ENCODE measurements around the gene WDR1.

The WDR1 gene

DNA sequence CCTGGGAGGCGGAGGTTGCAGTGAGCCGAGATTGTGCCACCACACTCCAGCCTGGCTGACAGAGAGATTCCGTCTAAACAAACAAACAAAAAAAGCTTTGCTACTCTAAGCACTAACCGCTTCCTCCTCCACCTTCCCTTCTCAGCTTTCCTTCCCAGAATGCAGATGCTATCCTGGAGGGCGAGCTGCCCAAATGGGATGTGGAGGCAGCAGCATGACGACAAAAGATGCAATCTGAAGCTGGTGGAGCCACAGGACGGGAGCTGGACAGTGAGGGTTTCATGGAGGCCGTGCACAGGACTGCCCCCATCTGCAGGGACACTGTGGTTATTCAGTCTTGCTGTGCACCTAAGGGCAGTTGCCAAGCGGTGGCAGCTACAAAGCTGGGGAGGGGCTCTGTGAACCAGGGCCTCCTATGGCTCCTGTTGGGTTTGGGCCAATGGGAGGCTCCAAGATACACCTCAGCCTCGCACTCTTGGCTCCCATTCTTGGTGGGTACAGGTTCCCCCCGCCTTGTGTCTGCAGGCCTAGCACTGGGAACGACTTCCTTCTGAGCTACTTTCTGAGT is 47.4 kb downstream of the WDR1 start:
- Histone ChIP-seq H3K79me2 (ENCODE audit: insufficient read depth, low read depth) (no peaks in the 10 kb centered on the region), H3K36me3 (ENCODE audit: insufficient read depth) (no peaks in the 10 kb centered on the region), H3K4me1 (ENCODE audit: low read depth, poor library complexity, severe bottlenecking) (no peaks in the 10 kb centered on the region), H3K4me2 (no peak overlapping the region), H2AFZ (ENCODE audit: low read depth) (no peak overlapping the region), H3K27me3 (ENCODE audit: insufficient read depth, low read depth) (no peaks in the 10 kb centered on the region), H4K20me1 (ENCODE audit: insufficient read depth) (no peaks in the 10 kb centered on the region), H3K4me3 (IDR thresholded peaks at IDR 0.05; ENCODE audit: insufficient read depth, low read depth, low read length) (no peak overlapping the region), H3K9ac (no peak overlapping the region), H3K27ac (no peak overlapping the region)
- TF ChIP-seq, protein P1, sequence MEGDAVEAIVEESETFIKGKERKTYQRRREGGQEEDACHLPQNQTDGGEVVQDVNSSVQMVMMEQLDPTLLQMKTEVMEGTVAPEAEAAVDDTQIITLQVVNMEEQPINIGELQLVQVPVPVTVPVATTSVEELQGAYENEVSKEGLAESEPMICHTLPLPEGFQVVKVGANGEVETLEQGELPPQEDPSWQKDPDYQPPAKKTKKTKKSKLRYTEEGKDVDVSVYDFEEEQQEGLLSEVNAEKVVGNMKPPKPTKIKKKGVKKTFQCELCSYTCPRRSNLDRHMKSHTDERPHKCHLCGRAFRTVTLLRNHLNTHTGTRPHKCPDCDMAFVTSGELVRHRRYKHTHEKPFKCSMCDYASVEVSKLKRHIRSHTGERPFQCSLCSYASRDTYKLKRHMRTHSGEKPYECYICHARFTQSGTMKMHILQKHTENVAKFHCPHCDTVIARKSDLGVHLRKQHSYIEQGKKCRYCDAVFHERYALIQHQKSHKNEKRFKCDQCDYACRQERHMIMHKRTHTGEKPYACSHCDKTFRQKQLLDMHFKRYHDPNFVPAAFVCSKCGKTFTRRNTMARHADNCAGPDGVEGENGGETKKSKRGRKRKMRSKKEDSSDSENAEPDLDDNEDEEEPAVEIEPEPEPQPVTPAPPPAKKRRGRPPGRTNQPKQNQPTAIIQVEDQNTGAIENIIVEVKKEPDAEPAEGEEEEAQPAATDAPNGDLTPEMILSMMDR (conservative IDR thresholded peaks at IDR 0.05; ENCODE audit: low read depth, low read length) = no peak

DNA sequence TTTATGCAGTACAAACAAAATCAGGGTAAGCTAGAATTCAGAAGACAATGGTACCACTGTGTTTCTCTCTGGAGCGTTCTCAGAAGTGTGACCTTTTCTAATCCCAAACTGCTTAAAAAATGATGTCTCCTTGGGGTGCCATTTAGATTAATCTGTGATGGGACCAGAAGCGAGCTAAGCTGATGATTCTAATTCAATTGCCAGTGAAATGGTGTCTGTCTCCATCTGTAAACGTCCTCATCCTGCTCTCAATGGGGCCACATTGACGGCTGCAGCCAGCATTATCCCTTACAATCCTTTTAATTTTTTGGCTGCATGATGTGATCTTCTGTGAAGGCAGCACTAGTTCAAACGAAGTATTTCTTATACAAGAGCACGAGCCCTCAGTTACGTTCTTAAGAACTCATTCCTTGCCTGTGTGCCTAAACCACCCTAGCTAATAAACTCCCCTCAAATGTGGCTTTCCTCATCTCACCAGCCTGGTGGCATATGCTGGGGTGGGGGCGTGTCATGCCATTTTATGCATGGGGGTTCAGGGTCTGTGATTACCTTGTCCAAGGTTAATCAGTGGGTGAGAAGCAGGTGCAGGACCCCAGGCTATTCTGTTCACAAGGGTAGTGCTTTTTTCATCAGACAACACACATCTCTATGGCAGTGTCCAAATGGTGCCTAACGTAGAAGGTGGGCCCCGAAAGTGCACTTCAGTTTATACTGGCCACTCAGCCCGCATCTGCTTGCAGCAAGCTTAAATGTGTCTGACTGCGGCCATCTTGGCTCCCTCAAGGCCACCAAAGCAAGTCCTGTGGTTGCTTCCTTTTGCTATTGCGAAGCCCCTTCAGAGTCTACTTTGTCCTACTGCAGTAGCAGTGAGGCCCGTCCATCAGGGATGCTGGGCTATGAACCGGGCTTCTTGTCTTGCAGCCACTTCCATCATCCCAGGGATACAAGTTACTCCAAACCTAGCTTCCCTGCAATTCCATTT is 49.6 kb downstream of the WDR1 start:
- Histone ChIP-seq H3K4me3 (IDR thresholded peaks at IDR 0.05; ENCODE audit: insufficient read depth, low read depth, low read length) (no peak overlapping the region), H2AFZ (ENCODE audit: low read depth) (no peak overlapping the region), H3K9ac (no peak overlapping the region), H3K27ac (no peak overlapping the region), H3K27me3 (ENCODE audit: insufficient read depth, low read depth) (no peaks in the 10 kb centered on the region), H3K4me2 (no peak overlapping the region), H3K79me2 (ENCODE audit: insufficient read depth, low read depth) (no peaks in the 10 kb centered on the region), H3K4me1 (ENCODE audit: low read depth, poor library complexity, severe bottlenecking) (no peaks in the 10 kb centered on the region), H3K36me3 (ENCODE audit: insufficient read depth) (no peaks in the 10 kb centered on the region), H4K20me1 (ENCODE audit: insufficient read depth) (no peaks in the 10 kb centered on the region)
- TF ChIP-seq, protein P1 (conservative IDR thresholded peaks at IDR 0.05; ENCODE audit: low read depth, low read length) = no peak

DNA sequence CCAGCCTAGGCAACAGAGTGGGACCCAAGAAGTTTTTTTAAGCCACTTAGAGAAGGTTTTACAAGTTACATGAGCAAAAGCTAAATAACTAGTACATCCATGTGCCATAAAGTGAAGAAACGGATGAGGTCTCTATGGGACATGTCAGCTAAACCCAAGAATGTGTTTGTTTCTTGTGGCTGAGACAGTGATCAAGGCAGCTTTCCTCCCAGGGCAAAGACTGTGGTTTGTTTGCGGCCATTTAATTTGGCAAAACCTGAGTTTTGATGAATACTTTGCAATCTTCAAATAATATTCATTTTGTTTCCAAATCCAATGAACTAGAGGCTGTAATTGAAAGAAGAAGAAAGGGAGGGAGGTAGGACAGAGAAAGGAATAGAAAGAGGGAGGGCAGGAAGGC is 50.4 kb downstream of the WDR1 start:
- no peak overlapping the region for H3K4me3 ChIP-seq (IDR thresholded peaks at IDR 0.05; ENCODE audit: insufficient read depth, low read depth, low read length)
- H3K4me2 ChIP-seq = no peak overlapping the region
- H3K27ac ChIP-seq = no peak overlapping the region
- no peaks in the 10 kb centered on the region for H3K36me3 ChIP-seq (ENCODE audit: insufficient read depth)
- H3K27me3 ChIP-seq (ENCODE audit: insufficient read depth, low read depth) = no peaks in the 10 kb centered on the region
- TF ChIP-seq, protein P1 (conservative IDR thresholded peaks at IDR 0.05; ENCODE audit: low read depth, low read length) = no peak
- no peak overlapping the region for H3K9ac ChIP-seq
- no peaks in the 10 kb centered on the region for H4K20me1 ChIP-seq (ENCODE audit: insufficient read depth)
- no peaks in the 10 kb centered on the region for H3K79me2 ChIP-seq (ENCODE audit: insufficient read depth, low read depth)
- no peak overlapping the region for H2AFZ ChIP-seq (ENCODE audit: low read depth)
- H3K4me1 ChIP-seq (ENCODE audit: low read depth, poor library complexity, severe bottlenecking) = no peaks in the 10 kb centered on the region

DNA sequence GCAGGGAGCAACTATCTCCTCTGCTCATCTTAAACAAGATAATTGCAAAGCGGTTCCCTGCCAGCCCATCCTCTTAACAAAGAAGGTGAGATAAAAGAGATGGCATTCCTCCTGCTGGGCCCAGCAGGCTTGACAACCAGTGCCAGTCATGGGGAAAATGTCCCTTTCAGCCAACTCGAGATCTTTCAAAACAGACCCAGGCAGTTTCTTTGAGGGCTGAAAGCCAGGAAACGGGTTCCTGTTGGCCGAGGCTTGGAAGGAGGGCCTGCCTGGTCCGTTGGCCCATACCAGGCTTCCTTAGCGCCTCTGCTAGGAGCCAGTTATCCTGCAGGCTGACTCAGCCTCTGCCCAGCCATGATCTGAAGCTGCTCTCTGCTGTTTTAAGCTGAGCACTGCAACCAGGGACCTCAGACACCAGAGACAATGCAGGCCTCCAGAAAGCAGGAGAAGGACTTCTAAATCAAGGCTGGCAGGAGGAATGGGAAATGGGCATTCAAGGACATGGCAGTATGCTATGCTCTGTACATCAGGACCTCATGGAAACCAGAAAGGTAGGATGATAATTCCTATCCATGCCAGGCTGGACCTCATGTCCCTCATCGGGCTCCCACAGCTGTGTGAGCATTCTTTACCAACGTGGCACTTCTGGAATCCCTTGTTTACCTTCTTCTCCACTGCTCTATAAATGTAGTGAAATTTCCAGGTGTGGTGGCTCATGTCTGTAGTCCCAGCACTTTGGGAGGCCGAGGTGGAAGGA is 52.9 kb downstream of the WDR1 start:
- Histone ChIP-seq H3K4me2 (no peak overlapping the region), H3K4me3 (IDR thresholded peaks at IDR 0.05; ENCODE audit: insufficient read depth, low read depth, low read length) (no peak overlapping the region), H3K79me2 (ENCODE audit: insufficient read depth, low read depth) (no peaks in the 10 kb centered on the region), H2AFZ (ENCODE audit: low read depth) (no peak overlapping the region), H3K9ac (no peak overlapping the region), H3K27me3 (ENCODE audit: insufficient read depth, low read depth) (no peaks in the 10 kb centered on the region), H3K4me1 (ENCODE audit: low read depth, poor library complexity, severe bottlenecking) (no peaks in the 10 kb centered on the region), H3K36me3 (ENCODE audit: insufficient read depth) (no peaks in the 10 kb centered on the region), H4K20me1 (ENCODE audit: insufficient read depth) (no peaks in the 10 kb centered on the region), H3K27ac (no peak overlapping the region)
- TF ChIP-seq, protein P1 (conservative IDR thresholded peaks at IDR 0.05; ENCODE audit: low read depth, low read length) = no peak
